Endometrium (tissue), 2 donors: ENCODE data around the gene CFAP77.
"Not testable (repeated sequence)": the region's sequence is repeated elsewhere in the genome, so short reads cannot be mapped to it uniquely, and the experiment has no call there.

Experiments
- FAIRE-seq: peaks from 2 replicates; lab custom pipeline; 2012; peaks lifted over from hg19 to GRCh38; lab: Jason Lieb, UNC
- donor health status: control.
- donor health status: control.

The CFAP77 gene

GRCh38 chr9:132409828-132410528 lies at the start of gene CFAP77:
CFAP77 (plus strand) TSS chr9:132410211; CDS start chr9:132410272, 61 bp downstream.
- FAIRE-seq = no peak

- FAIRE-seq = no peak
Measured at GRCh38 chr9:132364068-132364467, 45.9 kb upstream of the CFAP77 start.

GRCh38 chr9:132365986-132366385 lies 44.0 kb upstream of the CFAP77 start:
- no peak for FAIRE-seq

GRCh38 chr9:132366481-132366880 lies 43.5 kb upstream of the CFAP77 start:
- FAIRE-seq = no peak

GRCh38 chr9:132367613-132368313 lies 42.2 kb upstream of the CFAP77 start:
- FAIRE-seq = no peak

GRCh38 chr9:132369421-132369820 lies 40.6 kb upstream of the CFAP77 start:
- no peak for FAIRE-seq

GRCh38 chr9:132370592-132370991 lies 39.4 kb upstream of the CFAP77 start:
- no peak for FAIRE-seq

GRCh38 chr9:132372177-132373095 lies 37.6 kb upstream of the CFAP77 start:
- no peak for FAIRE-seq

- not testable (repeated sequence) for FAIRE-seq
Measured at GRCh38 chr9:132377769-132378168, 32.2 kb upstream of the CFAP77 start.

GRCh38 chr9:132378416-132378815 lies 31.6 kb upstream of the CFAP77 start:
- FAIRE-seq = not testable (repeated sequence)

- FAIRE-seq = no peak
Measured at GRCh38 chr9:132381966-132382541, 28.0 kb upstream of the CFAP77 start.

- no peak for FAIRE-seq
Measured at GRCh38 chr9:132383462-132383883, 26.5 kb upstream of the CFAP77 start.

GRCh38 chr9:132384376-132384775 lies 25.6 kb upstream of the CFAP77 start:
- FAIRE-seq = no peak

GRCh38 chr9:132387133-132387532 lies 22.9 kb upstream of the CFAP77 start:
- FAIRE-seq = no peak

- FAIRE-seq = no peak
Measured at GRCh38 chr9:132390966-132391365, 19.0 kb upstream of the CFAP77 start.

- no peak for FAIRE-seq
Measured at GRCh38 chr9:132391449-132391848, 18.6 kb upstream of the CFAP77 start.

GRCh38 chr9:132395560-132395959 lies 14.5 kb upstream of the CFAP77 start:
- no peak for FAIRE-seq

GRCh38 chr9:132401824-132402223 lies 8.2 kb upstream of the CFAP77 start:
- no peak for FAIRE-seq

GRCh38 chr9:132404228-132404881 lies 5.7 kb upstream of the CFAP77 start:
- FAIRE-seq = no peak

- no peak for FAIRE-seq
Measured at GRCh38 chr9:132406554-132407122, 3.4 kb upstream of the CFAP77 start, which contains the start of gene TTF1. TTF1 (minus strand) TSS chr9:132406840; CDS start chr9:132402821, 4,019 bp downstream.

- FAIRE-seq = no peak
Measured at GRCh38 chr9:132407196-132407595, 2.8 kb upstream of the CFAP77 start.
